ENCODE results near the gene MDH1B.

MDH1B gene

GRCh38 chr2:206700156-206700555 lies 65.0 kb downstream of the MDH1B start:
- Histone ChIP-seq H3K36me3 (ENCODE audit: insufficient read depth, low read length) (no peaks in the 10 kb centered on the region), H3K4me1 (ENCODE audit: insufficient read depth, low read length) (no peaks in the 10 kb centered on the region), H3K27me3 (ENCODE audit: insufficient read depth, low read length) (peaks cover 18% of the 10 kb centered on the region), H3K4me3 (ENCODE audit: low read length) (no peak overlapping the region), H3K9me3 (ENCODE audit: low read length) (no peaks in the 10 kb centered on the region), H2AFZ (ENCODE audit: low read depth, low read length) (no peak overlapping the region)

DNA sequence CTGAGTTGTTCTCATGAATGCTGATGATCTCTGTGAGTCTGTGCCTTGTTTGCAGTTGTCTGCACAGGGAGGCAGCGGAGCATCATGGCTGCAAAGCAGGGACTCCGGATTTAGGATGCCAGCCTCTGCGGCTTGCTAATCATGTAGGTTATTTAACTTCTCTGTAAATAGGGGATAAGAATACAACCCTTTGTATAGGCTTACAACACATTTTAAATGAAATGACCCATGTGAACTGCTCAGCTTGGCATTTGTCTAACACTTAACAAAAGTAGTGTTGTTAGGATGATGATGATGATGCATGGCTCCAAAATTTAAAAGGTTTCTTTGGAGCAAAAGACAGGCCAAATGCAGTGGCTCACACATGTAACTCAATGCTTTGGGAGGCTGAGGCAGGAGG lies 66.3 kb downstream of the MDH1B start:
- Histone ChIP-seq H2AFZ (ENCODE audit: low read depth, low read length) (no peak overlapping the region), H3K4me3 (ENCODE audit: low read length) (no peak overlapping the region), H3K36me3 (ENCODE audit: insufficient read depth, low read length) (no peaks in the 10 kb centered on the region), H3K27me3 (ENCODE audit: insufficient read depth, low read length) (peaks cover 18% of the 10 kb centered on the region), H3K9me3 (ENCODE audit: low read length) (no peaks in the 10 kb centered on the region), H3K4me1 (ENCODE audit: insufficient read depth, low read length) (no peaks in the 10 kb centered on the region)

- Histone ChIP-seq H3K4me3 (ENCODE audit: low read length) (no peak overlapping the region), H3K27me3 (ENCODE audit: insufficient read depth, low read length) (peaks cover 18% of the 10 kb centered on the region), H3K4me1 (ENCODE audit: insufficient read depth, low read length) (no peaks in the 10 kb centered on the region), H3K36me3 (ENCODE audit: insufficient read depth, low read length) (no peaks in the 10 kb centered on the region), H2AFZ (ENCODE audit: low read depth, low read length) (no peak overlapping the region), H3K9me3 (ENCODE audit: low read length) (no peaks in the 10 kb centered on the region)
These were observed 68.2 kb downstream of the MDH1B start for GRCh38 chr2:206696910-206697309.

GRCh38 chr2:206693399-206694137 lies 71.6 kb downstream of the MDH1B start:
- Histone ChIP-seq H3K27me3 (ENCODE audit: insufficient read depth, low read length) (peaks cover 11% of the 10 kb centered on the region), H3K36me3 (ENCODE audit: insufficient read depth, low read length) (no peaks in the 10 kb centered on the region), H2AFZ (ENCODE audit: low read depth, low read length) (no peak overlapping the region), H3K9me3 (ENCODE audit: low read length) (no peaks in the 10 kb centered on the region), H3K4me3 (ENCODE audit: low read length) (no peak overlapping the region), H3K4me1 (ENCODE audit: insufficient read depth, low read length) (no peaks in the 10 kb centered on the region)

DNA sequence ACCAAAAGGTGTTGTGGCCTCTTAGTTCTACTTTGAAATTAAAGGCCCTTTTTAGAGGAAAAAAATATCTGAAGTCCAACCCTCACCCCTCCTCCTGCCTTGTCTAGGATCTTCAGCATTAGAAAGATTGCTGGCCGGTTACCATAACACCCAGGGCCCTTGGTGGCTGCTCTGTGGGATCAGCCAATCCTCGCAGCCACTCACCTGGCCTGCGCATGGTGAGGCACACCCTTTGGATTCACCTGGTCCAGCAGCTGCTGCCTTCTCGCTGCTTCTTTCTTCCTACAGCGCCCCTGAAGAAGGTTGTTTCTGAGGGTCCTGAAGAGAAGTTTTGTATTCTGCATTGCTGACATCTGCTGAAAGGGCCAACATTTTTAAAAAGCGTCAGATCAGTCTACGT lies 72.2 kb downstream of the MDH1B start:
- no peaks in the 10 kb centered on the region for H3K4me1 ChIP-seq (ENCODE audit: insufficient read depth, low read length)
- peaks cover 7% of the 10 kb centered on the region for H3K27me3 ChIP-seq (ENCODE audit: insufficient read depth, low read length)
- H3K9me3 ChIP-seq (ENCODE audit: low read length): no peaks in the 10 kb centered on the region
- no peak overlapping the region for H3K4me3 ChIP-seq (ENCODE audit: low read length)
- H2AFZ ChIP-seq (ENCODE audit: low read depth, low read length): no peak overlapping the region
- no peaks in the 10 kb centered on the region for H3K36me3 ChIP-seq (ENCODE audit: insufficient read depth, low read length)

DNA sequence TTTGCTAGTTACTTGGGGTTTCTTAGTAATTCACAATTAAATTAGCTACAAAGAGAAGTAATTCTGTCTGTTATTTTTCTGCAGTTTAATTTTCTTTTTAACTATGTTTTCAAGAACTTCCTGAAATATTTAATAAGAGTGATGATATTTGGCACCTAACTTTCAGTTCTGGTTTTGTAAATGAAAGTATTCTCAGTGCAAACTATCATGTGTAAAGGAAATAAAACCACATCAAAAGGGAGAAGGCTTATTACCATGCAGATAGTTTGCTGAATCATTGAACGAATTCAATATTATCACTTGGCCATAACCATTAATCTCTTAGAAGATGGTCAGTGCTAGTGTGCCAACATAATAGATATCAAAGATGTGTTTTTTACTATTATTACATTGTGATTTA lies 76.1 kb downstream of the MDH1B start:
- Histone ChIP-seq H3K36me3 (ENCODE audit: insufficient read depth, low read length) (no peaks in the 10 kb centered on the region), H3K9me3 (ENCODE audit: low read length) (no peaks in the 10 kb centered on the region), H3K4me1 (ENCODE audit: insufficient read depth, low read length) (no peaks in the 10 kb centered on the region), H3K27me3 (ENCODE audit: insufficient read depth, low read length) (peaks cover 3% of the 10 kb centered on the region), H2AFZ (ENCODE audit: low read depth, low read length) (no peak overlapping the region), H3K4me3 (ENCODE audit: low read length) (no peak overlapping the region)

- H3K36me3 ChIP-seq (ENCODE audit: insufficient read depth, low read length): no peaks in the 10 kb centered on the region
- H3K9me3 ChIP-seq (ENCODE audit: low read length): no peaks in the 10 kb centered on the region
- no peak overlapping the region for H2AFZ ChIP-seq (ENCODE audit: low read depth, low read length)
- no peaks in the 10 kb centered on the region for H3K4me1 ChIP-seq (ENCODE audit: insufficient read depth, low read length)
- H3K4me3 ChIP-seq (ENCODE audit: low read length): no peak overlapping the region
- peaks cover 3% of the 10 kb centered on the region for H3K27me3 ChIP-seq (ENCODE audit: insufficient read depth, low read length)
These were observed 76.7 kb downstream of the MDH1B start for GRCh38 chr2:206688453-206688852.

All from neuron (in vitro differentiated cells).